ENCODE data around the gene SLC22A12. TPM values are rescaled to one million over a fixed set of nuclear protein-coding genes. Genes with fewer than 3 reads are reported as not detected.

SLC22A12 gene
- total RNA-seq, 1 experiment from 2014 or later: not detected

- no peak for DNase-seq (ENCODE audit: low read depth)
These were observed 28.2 kb upstream of the SLC22A12 start for GRCh38 chr11:64562723-64563351.

- DNase-seq (ENCODE audit: low read depth): no peak
These were observed 27.1 kb upstream of the SLC22A12 start for GRCh38 chr11:64563966-64564365.

- DNase-seq (ENCODE audit: low read depth): no peak
These were observed 26.6 kb upstream of the SLC22A12 start for GRCh38 chr11:64564419-64564818.

GRCh38 chr11:64564947-64565889, 25.8 kb upstream of the SLC22A12 start:
- no peak for DNase-seq (ENCODE audit: low read depth)

GRCh38 chr11:64566042-64566914, 24.7 kb upstream of the SLC22A12 start:
- DNase-seq (ENCODE audit: low read depth): peak; percentile 77

GRCh38 chr11:64566915-64567891, 23.8 kb upstream of the SLC22A12 start:
- no peak for DNase-seq (ENCODE audit: low read depth)

- DNase-seq (ENCODE audit: low read depth): no peak
These were observed 22.9 kb upstream of the SLC22A12 start for GRCh38 chr11:64568041-64568571.

GRCh38 chr11:64568584-64569140, 22.4 kb upstream of the SLC22A12 start:
- no peak for DNase-seq (ENCODE audit: low read depth)

GRCh38 chr11:64569300-64569970, 21.6 kb upstream of the SLC22A12 start:
- DNase-seq (ENCODE audit: low read depth): no peak

- DNase-seq (ENCODE audit: low read depth): no peak
These were observed 20.7 kb upstream of the SLC22A12 start for GRCh38 chr11:64570341-64570740.

- DNase-seq (ENCODE audit: low read depth): no peak
These were observed 20.0 kb upstream of the SLC22A12 start for GRCh38 chr11:64571050-64571409.

GRCh38 chr11:64571410-64572091, 19.5 kb upstream of the SLC22A12 start:
- peak; percentile 35 for DNase-seq (ENCODE audit: low read depth)

GRCh38 chr11:64572143-64572542, 18.9 kb upstream of the SLC22A12 start:
- no peak for DNase-seq (ENCODE audit: low read depth)

- DNase-seq (ENCODE audit: low read depth): no peak
These were observed 13.8 kb upstream of the SLC22A12 start for GRCh38 chr11:64577202-64577601.

GRCh38 chr11:64580412-64580811, 10.6 kb upstream of the SLC22A12 start:
- no peak for DNase-seq (ENCODE audit: low read depth)

GRCh38 chr11:64581057-64581523, 9.9 kb upstream of the SLC22A12 start:
- no peak for DNase-seq (ENCODE audit: low read depth)

- DNase-seq (ENCODE audit: low read depth): no peak
These were observed 8.1 kb upstream of the SLC22A12 start for GRCh38 chr11:64582885-64583284.

GRCh38 chr11:64583296-64584262, 7.4 kb upstream of the SLC22A12 start:
- DNase-seq (ENCODE audit: low read depth): peak; percentile 74

Data from Daoy (cell line).